Measurements from ENCODE around the gene UNCX.

- TF ChIP-seq CTCF (IDR thresholded peaks at IDR 0.05; ENCODE audit: insufficient read depth, low read length, poor library complexity, severe bottlenecking): no peak
- no peak for TF ChIP-seq EZH2phosphoT487 (conservative IDR thresholded peaks at IDR 0.05; ENCODE audit: low read length)
These were observed 10.8 kb downstream of the UNCX start for GRCh38 chr7:1243290-1243963.
